Measurements from ENCODE around the gene SMTN. TPM values are rescaled to one million over a fixed set of nuclear protein-coding genes. Genes with fewer than 3 reads are reported as not detected.

Gene SMTN
- total RNA-seq (10 to 100 TPM; 25.5 to 51.2 (median 37.7) TPM), polyA plus RNA-seq (10 to 100 TPM; 68.1 to 77.4 TPM)

DNA sequence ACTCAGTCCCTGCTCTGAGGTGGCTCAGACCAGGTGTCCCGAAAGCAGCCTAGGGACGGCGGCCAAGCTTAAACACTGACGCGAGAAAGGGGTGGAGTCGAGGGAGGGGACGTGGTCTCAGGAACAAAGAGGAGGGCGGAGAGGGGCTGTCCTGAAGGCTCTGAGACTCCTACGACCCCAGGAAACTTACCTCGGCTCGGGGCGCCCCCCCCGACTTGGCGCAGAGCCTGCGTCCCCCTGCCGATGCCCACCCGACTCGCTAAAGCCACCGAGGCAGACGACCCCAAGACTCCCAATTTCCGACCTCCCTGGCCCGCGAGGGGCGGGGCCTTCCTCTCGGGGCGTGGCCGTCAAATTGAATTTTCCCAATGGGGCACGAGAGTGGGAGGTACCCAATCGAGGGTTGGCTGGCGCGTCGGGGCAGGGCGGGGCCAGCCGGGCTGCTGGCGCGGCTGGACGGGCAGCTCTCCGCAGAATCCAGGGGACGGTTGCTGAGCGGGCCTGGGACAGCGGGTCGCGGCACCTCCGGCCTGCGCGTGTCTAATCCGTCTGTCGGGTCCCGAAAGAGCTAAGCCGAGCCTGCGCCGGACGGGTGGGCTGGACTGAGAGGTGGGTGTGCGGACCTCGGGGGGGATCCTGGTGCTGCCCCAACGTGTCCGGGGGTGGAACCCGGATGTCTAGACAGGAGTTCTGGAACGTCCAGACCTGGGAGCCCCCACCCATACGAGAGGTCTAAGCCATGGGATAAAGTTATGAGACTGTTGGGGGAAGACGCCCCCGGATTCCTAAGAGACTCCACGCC, at the start of gene SMTN:
Gene SMTN (plus strand): TSS at position 471 of the 802 bp plus-strand sequence. CDS start 1,941 bp downstream, outside the sequence.
- Histone ChIP-seq H3K27ac (peak within 1 kb of the TSS; percentile 84 to 94 (median 86)), H3K4me3 (peak within 1 kb of the TSS; percentile 14 to 85 (median 64)), H3K9me3 (no peaks in the 10 kb centered on the region), H3K36me3 (no peaks in the 10 kb centered on the region), H3K4me1 (peaks cover 17 to 43% (median 38%) of the 10 kb centered on the region in 3 donors), H3K27me3 (no peaks in the 10 kb centered on the region)
- TF ChIP-seq, protein P1, sequence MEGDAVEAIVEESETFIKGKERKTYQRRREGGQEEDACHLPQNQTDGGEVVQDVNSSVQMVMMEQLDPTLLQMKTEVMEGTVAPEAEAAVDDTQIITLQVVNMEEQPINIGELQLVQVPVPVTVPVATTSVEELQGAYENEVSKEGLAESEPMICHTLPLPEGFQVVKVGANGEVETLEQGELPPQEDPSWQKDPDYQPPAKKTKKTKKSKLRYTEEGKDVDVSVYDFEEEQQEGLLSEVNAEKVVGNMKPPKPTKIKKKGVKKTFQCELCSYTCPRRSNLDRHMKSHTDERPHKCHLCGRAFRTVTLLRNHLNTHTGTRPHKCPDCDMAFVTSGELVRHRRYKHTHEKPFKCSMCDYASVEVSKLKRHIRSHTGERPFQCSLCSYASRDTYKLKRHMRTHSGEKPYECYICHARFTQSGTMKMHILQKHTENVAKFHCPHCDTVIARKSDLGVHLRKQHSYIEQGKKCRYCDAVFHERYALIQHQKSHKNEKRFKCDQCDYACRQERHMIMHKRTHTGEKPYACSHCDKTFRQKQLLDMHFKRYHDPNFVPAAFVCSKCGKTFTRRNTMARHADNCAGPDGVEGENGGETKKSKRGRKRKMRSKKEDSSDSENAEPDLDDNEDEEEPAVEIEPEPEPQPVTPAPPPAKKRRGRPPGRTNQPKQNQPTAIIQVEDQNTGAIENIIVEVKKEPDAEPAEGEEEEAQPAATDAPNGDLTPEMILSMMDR (IDR thresholded peaks at IDR 0.05): no peak
- intact Hi-C loops (cut with DNase I): no loop called here
- FAIRE-seq: no peak
- ATAC-seq: peak; percentile 74 to 84 (median 79)
- peak; percentile 94 to 97 (median 96) for DNase-seq
- 0 to 2% methylated on average over 62 to 63 of the region's 63 CpGs for WGBS, 2 donors

DNA sequence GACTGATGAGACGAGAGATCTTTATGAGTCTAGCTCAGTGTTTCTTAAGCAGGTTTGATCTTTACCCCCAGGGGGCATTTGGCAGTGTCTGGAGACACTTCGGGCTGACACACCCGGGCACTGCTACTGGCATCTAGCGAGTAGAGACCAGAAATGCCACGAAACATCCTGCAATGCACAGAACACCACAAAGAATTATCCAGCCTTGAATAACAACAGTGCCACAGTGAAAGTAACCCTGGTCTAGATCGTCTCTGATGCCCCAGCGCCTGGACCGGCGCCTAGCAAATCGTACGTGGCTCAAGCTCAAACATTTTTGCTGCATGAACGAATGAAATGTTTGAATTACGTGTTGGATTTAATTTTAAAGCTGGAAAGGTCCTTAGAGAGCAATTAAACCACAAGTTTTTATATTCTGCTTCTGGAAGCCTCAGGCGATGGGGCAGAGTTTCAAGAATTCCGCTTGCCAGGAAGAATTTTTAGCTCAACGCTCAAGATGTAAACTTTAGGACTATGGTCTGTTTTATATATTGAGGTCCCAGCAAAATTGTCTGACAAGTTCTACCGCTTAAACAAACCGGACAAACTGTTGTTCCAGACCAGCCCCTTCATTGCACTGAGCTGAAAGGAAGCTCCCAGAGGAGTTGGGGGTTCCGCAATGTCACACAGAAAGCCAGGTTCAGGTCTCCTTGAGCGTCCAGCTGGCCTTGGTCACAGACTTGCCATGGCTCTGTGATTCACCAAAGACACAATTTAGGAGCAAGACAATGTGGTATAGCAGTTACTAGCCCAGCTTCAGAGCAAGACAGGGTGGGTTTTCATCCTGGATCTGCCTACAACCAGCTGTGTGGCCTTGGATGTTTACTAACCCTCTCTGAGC, 44.2 kb upstream of the SMTN start:
- ATAC-seq: no peak
- no peaks in the 10 kb centered on the region for H3K9me3 ChIP-seq
- no peaks in the 10 kb centered on the region for H3K36me3 ChIP-seq
- intact Hi-C loops (cut with DNase I): no loop called here
- TF ChIP-seq, protein P1 (IDR thresholded peaks at IDR 0.05): no peak
- H3K27me3 ChIP-seq: no peaks in the 10 kb centered on the region
- H3K4me1 ChIP-seq: no peaks in the 10 kb centered on the region
- no peak overlapping the region for H3K4me3 ChIP-seq
- no peak overlapping the region for H3K27ac ChIP-seq
- no peak for DNase-seq
- WGBS, 2 donors: 73 to 75% methylated on average over 20 of the region's 20 CpGs
- FAIRE-seq: peak; percentile 77

DNA sequence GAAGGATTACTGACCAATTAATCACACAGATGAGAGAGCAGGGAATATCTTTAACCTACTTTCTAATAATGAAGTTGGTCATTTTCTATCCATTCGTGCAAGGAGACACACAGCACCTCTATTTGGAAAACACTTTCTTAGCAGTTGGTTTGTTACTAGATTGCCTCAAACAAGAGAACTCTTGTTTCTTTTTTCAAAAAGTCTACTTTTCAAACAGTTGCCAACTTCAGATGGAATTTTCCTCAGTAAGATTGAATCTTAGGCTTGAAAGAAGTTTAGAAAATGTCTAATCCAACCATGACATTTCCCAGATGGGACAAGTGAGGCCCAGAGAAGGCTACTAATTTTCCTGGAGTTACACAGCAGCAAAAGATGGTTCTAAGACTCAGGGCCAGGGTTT, 42.4 kb upstream of the SMTN start:
- no peak for ATAC-seq
- H3K36me3 ChIP-seq: no peaks in the 10 kb centered on the region
- no peak overlapping the region for H3K4me3 ChIP-seq
- H3K9me3 ChIP-seq: no peaks in the 10 kb centered on the region
- intact Hi-C loops (cut with DNase I): no loop called here
- H3K27ac ChIP-seq: no peak overlapping the region
- 76 to 88% methylated on average over 1 of the region's 1 CpG for WGBS, 2 donors
- TF ChIP-seq, protein P1 (IDR thresholded peaks at IDR 0.05): no peak
- no peaks in the 10 kb centered on the region for H3K4me1 ChIP-seq
- H3K27me3 ChIP-seq: no peaks in the 10 kb centered on the region
- no peak for FAIRE-seq
- no peak for DNase-seq

DNA sequence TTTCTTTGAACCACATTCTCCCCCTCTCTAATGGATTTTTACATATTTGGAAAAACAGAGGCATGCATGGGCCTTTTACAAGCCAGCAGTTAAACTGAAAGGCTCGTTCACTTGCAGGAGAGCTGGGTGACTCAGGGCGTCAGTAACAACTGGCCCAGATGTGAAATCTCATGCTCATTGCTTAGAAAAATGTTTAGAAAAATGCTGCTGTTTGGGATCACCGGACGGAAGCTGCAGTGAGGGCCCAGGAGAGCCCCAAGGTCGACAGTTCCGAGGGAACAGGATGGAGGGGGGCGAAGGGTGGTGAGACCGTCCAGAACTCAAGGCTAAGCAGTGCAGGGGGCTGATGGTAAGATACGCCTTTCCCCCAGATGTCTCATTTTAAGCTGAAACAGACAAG, 41.7 kb upstream of the SMTN start:
- WGBS, 2 donors: 56 to 60% methylated on average over 9 of the region's 9 CpGs
- no peaks in the 10 kb centered on the region for H3K9me3 ChIP-seq
- no peak for DNase-seq
- FAIRE-seq: peak; percentile 70
- H3K36me3 ChIP-seq: no peaks in the 10 kb centered on the region
- TF ChIP-seq, protein P1 (IDR thresholded peaks at IDR 0.05): no peak
- H3K4me1 ChIP-seq: no peaks in the 10 kb centered on the region
- no peak overlapping the region for H3K4me3 ChIP-seq
- no peaks in the 10 kb centered on the region for H3K27me3 ChIP-seq
- ATAC-seq: peak in 2 of 4 donors; percentile 22 to 53
- intact Hi-C loops (cut with DNase I): no loop called here
- H3K27ac ChIP-seq: no peak overlapping the region

All from pancreas (tissue), 10 donors.